Mucosa of stomach (tissue), 1 donor: Measurements from ENCODE around the gene RND2.

Experiments used
- H3K27me3 ChIP-seq: one replicate; pipeline ENCODE4 v1.7.0; 2013; ENCODE audit warnings: mild to moderate bottlenecking, low read length; ENCODE audit not compliant: control insufficient read depth, insufficient read depth
- H3K36me3 ChIP-seq: one replicate; pipeline ENCODE4 v1.7.0; 2013; ENCODE audit warnings: low read length; ENCODE audit not compliant: control insufficient read depth, insufficient read depth
- H3K4me1 ChIP-seq: one replicate; pipeline ENCODE4 v1.7.0; 2013; ENCODE audit warnings: mild to moderate bottlenecking, low read length; ENCODE audit not compliant: control insufficient read depth, insufficient read depth
- H3K4me3 ChIP-seq: one replicate; pipeline ENCODE4 v1.7.0; 2013; ENCODE audit warnings: low read length
- H3K9ac ChIP-seq: one replicate; pipeline ENCODE4 v1.7.0; 2013; ENCODE audit warnings: mild to moderate bottlenecking, low read length, moderate library complexity
- H3K9me3 ChIP-seq: one replicate; pipeline ENCODE4 v1.7.0; 2013; ENCODE audit warnings: mild to moderate bottlenecking, low read length, moderate library complexity; ENCODE audit not compliant: control insufficient read depth
- donor health status: Pancreatic carcinoma.

The RND2 gene

GRCh38 chr17:43068570-43069367 is 43.7 kb downstream of the RND2 start:
- Histone ChIP-seq H3K9me3 (no peaks in the 10 kb centered on the region), H3K36me3 (no peaks in the 10 kb centered on the region), H3K4me1 (no peaks in the 10 kb centered on the region), H3K9ac (no peak overlapping the region), H3K4me3 (no peak overlapping the region), H3K27me3 (no peaks in the 10 kb centered on the region)

- H3K9me3 ChIP-seq: no peaks in the 10 kb centered on the region
- no peak overlapping the region for H3K9ac ChIP-seq
- no peaks in the 10 kb centered on the region for H3K27me3 ChIP-seq
- H3K36me3 ChIP-seq: no peaks in the 10 kb centered on the region
- no peak overlapping the region for H3K4me3 ChIP-seq
- no peaks in the 10 kb centered on the region for H3K4me1 ChIP-seq
Observed at GRCh38 chr17:43069368-43069898, 44.4 kb downstream of the RND2 start.

- no peak overlapping the region for H3K4me3 ChIP-seq
- H3K36me3 ChIP-seq: no peaks in the 10 kb centered on the region
- H3K27me3 ChIP-seq: no peaks in the 10 kb centered on the region
- no peaks in the 10 kb centered on the region for H3K4me1 ChIP-seq
- H3K9me3 ChIP-seq: no peaks in the 10 kb centered on the region
- H3K9ac ChIP-seq: no peak overlapping the region
Observed at GRCh38 chr17:43070257-43070656, 45.2 kb downstream of the RND2 start.

GRCh38 chr17:43070872-43071271 is 45.8 kb downstream of the RND2 start:
- no peaks in the 10 kb centered on the region for H3K36me3 ChIP-seq
- no peak overlapping the region for H3K9ac ChIP-seq
- H3K4me1 ChIP-seq: no peaks in the 10 kb centered on the region
- no peak overlapping the region for H3K4me3 ChIP-seq
- H3K27me3 ChIP-seq: no peaks in the 10 kb centered on the region
- no peaks in the 10 kb centered on the region for H3K9me3 ChIP-seq

GRCh38 chr17:43074869-43075268 is 49.8 kb downstream of the RND2 start:
- H3K9ac ChIP-seq: no peak overlapping the region
- H3K36me3 ChIP-seq: no peaks in the 10 kb centered on the region
- no peak overlapping the region for H3K4me3 ChIP-seq
- H3K9me3 ChIP-seq: no peaks in the 10 kb centered on the region
- H3K4me1 ChIP-seq: peaks cover under 1% of the 10 kb centered on the region
- H3K27me3 ChIP-seq: no peaks in the 10 kb centered on the region

- no peak overlapping the region for H3K4me3 ChIP-seq
- H3K9ac ChIP-seq: no peak overlapping the region
- no peaks in the 10 kb centered on the region for H3K36me3 ChIP-seq
- H3K4me1 ChIP-seq: peaks cover 4% of the 10 kb centered on the region
- no peaks in the 10 kb centered on the region for H3K9me3 ChIP-seq
- no peaks in the 10 kb centered on the region for H3K27me3 ChIP-seq
Observed at GRCh38 chr17:43079641-43080302, 54.7 kb downstream of the RND2 start.
